ENCODE measurements around the gene ZNF134. TPM values are rescaled to one million over a fixed set of nuclear protein-coding genes. Genes with fewer than 3 reads are reported as not detected.

Gene ZNF134
- total RNA-seq, 1 donor from 2014 or later: 27.1 TPM

- Mint-ChIP-seq H3K4me3 (peak overlapping the region; percentile 13), H3K9me3 (peaks cover 26% of the 10 kb centered on the region), H3K27ac (no peak overlapping the region), H3K4me1 (ENCODE audit: unreplicated experiment) (no peaks in the 10 kb centered on the region), H3K36me3 (peaks cover 80% of the 10 kb centered on the region), H3K27me3 (no peaks in the 10 kb centered on the region)
- no peak for TF ChIP-seq CTCF (conservative IDR thresholded peaks at IDR 0.05)
- DNase-seq (ENCODE audit: extremely low spot score, unreplicated experiment): no peak
Measured at GRCh38 chr19:57623091-57623490, 9.0 kb downstream of the ZNF134 start.

GRCh38 chr19:57632987-57633831 lies 19.2 kb downstream of the ZNF134 start, which contains the start of gene ZNF211:
Gene ZNF211, plus strand, starts transcription at chr19:57633168. Its CDS starts 179 bp downstream, at chr19:57633347.
- Mint-ChIP-seq H3K27me3 (no peaks in the 10 kb centered on the region), H3K4me1 (ENCODE audit: unreplicated experiment) (peaks cover 16% of the 10 kb centered on the region), H3K4me3 (peak within 1 kb of the TSS; percentile 93), H3K27ac (peak within 1 kb of the TSS; percentile 76), H3K9me3 (peaks cover under 1% of the 10 kb centered on the region), H3K36me3 (peaks cover 65% of the 10 kb centered on the region)
- peak; percentile 89 for DNase-seq (ENCODE audit: extremely low spot score, unreplicated experiment)
- TF ChIP-seq CTCF (conservative IDR thresholded peaks at IDR 0.05): peak; percentile 16

- Mint-ChIP-seq H3K27ac (peak overlapping the region; percentile 76), H3K36me3 (peaks cover 66% of the 10 kb centered on the region), H3K27me3 (no peaks in the 10 kb centered on the region), H3K4me3 (peak overlapping the region; percentile 93), H3K4me1 (ENCODE audit: unreplicated experiment) (peaks cover 16% of the 10 kb centered on the region), H3K9me3 (peaks cover 7% of the 10 kb centered on the region)
- DNase-seq (ENCODE audit: extremely low spot score, unreplicated experiment): peak; percentile 24
- TF ChIP-seq CTCF (conservative IDR thresholded peaks at IDR 0.05): no peak
Measured at GRCh38 chr19:57633832-57634131, 19.7 kb downstream of the ZNF134 start.

GRCh38 chr19:57637379-57637778 lies 23.3 kb downstream of the ZNF134 start:
- H3K27me3 Mint-ChIP-seq: no peaks in the 10 kb centered on the region
- no peak overlapping the region for H3K4me3 Mint-ChIP-seq
- peaks cover 24% of the 10 kb centered on the region for H3K9me3 Mint-ChIP-seq
- no peak for DNase-seq (ENCODE audit: extremely low spot score, unreplicated experiment)
- peaks cover 16% of the 10 kb centered on the region for H3K4me1 Mint-ChIP-seq (ENCODE audit: unreplicated experiment)
- peaks cover 84% of the 10 kb centered on the region for H3K36me3 Mint-ChIP-seq
- no peak for TF ChIP-seq CTCF (conservative IDR thresholded peaks at IDR 0.05)
- H3K27ac Mint-ChIP-seq: no peak overlapping the region

GRCh38 chr19:57641715-57642234 lies 27.7 kb downstream of the ZNF134 start:
- Mint-ChIP-seq H3K27me3 (no peaks in the 10 kb centered on the region), H3K4me3 (no peak overlapping the region), H3K4me1 (ENCODE audit: unreplicated experiment) (no peaks in the 10 kb centered on the region), H3K9me3 (peaks cover 27% of the 10 kb centered on the region), H3K36me3 (peaks cover 66% of the 10 kb centered on the region), H3K27ac (no peak overlapping the region)
- DNase-seq (ENCODE audit: extremely low spot score, unreplicated experiment): no peak
- no peak for TF ChIP-seq CTCF (conservative IDR thresholded peaks at IDR 0.05)
